Smooth muscle cell of the brain vasculature (primary cell): ENCODE results near the gene IRF2BPL.
"Not testable (repeated sequence)": the region's sequence is repeated elsewhere in the genome, so short reads cannot be mapped to it uniquely, and the experiment has no call there.

Experiments
- DNase-seq: peaks from one replicate; pipeline ENCODE4 v3.0.0-alpha.2; 2012; ENCODE audit warnings: low read depth, low spot score

IRF2BPL gene

GRCh38 chr14:77033622-77034589 is 5.4 kb upstream of the IRF2BPL start:
- no peak for DNase-seq

- no peak for DNase-seq
Observed at GRCh38 chr14:77032844-77033621, 4.5 kb upstream of the IRF2BPL start.

- DNase-seq, result no peak
Observed at GRCh38 chr14:77032491-77032843, 4.0 kb upstream of the IRF2BPL start.

GRCh38 chr14:77031759-77032490 is 3.4 kb upstream of the IRF2BPL start:
- DNase-seq, result no peak

- DNase-seq, result no peak
Observed at GRCh38 chr14:77027538-77028383, 747 bp downstream of the IRF2BPL start.

GRCh38 chr14:77026930-77027537 is 1.5 kb downstream of the IRF2BPL start:
- DNase-seq, result no peak

- no peak for DNase-seq
Observed at GRCh38 chr14:77026166-77026929, 2.2 kb downstream of the IRF2BPL start.

GRCh38 chr14:77025744-77026165 is 2.8 kb downstream of the IRF2BPL start:
- no peak for DNase-seq

GRCh38 chr14:77024171-77024691 is 4.3 kb downstream of the IRF2BPL start:
- DNase-seq, result no peak

- DNase-seq, result no peak
Observed at GRCh38 chr14:77023001-77023996, 5.2 kb downstream of the IRF2BPL start.

- no peak for DNase-seq
Observed at GRCh38 chr14:77022236-77022852, 6.2 kb downstream of the IRF2BPL start.

GRCh38 chr14:77021424-77021823 is 7.1 kb downstream of the IRF2BPL start:
- not testable (repeated sequence) for DNase-seq

- DNase-seq, result no peak
Observed at GRCh38 chr14:77018785-77019184, 9.7 kb downstream of the IRF2BPL start.

- no peak for DNase-seq
Observed at GRCh38 chr14:77017666-77018065, 10.8 kb downstream of the IRF2BPL start.

GRCh38 chr14:77014734-77015133 is 13.8 kb downstream of the IRF2BPL start:
- no peak for DNase-seq

- DNase-seq, result no peak
Observed at GRCh38 chr14:77014004-77014604, 14.4 kb downstream of the IRF2BPL start.

GRCh38 chr14:77012193-77012765 is 16.2 kb downstream of the IRF2BPL start:
- DNase-seq, result no peak
